ENCODE measurements around the gene SRSF10. TPM values are rescaled to one million over a fixed set of nuclear protein-coding genes. Genes with fewer than 3 reads are reported as not detected.

The SRSF10 gene
- total RNA-seq = 65.0 and 102 TPM in 2 replicates

GRCh38 chr1:23979881-23980727, at the start of gene SRSF10:
Gene SRSF10, minus strand, starts transcription at chr1:23980327. Its CDS starts 72 bp downstream, at chr1:23980255.

GRCh38 chr1:23959461-23960290, 20.5 kb downstream of the SRSF10 start, which contains the start of gene PNRC2:
Gene PNRC2, plus strand, starts transcription at chr1:23959828. Its CDS starts 1,630 bp downstream, at chr1:23961458.

Other genes starting within 250 kb of the SRSF10 start
- 22.7 and 28.0 TPM in 2 replicates for gene ELOA, start 236.9 kb downstream of the SRSF10 start, total RNA-seq
- gene PITHD1, start 201.9 kb downstream of the SRSF10 start, total RNA-seq = 47.4 and 50.0 TPM in 2 replicates
- gene LYPLA2, start 189.2 kb downstream of the SRSF10 start, total RNA-seq = 28.2 and 46.8 TPM in 2 replicates
- 16.9 and 28.1 TPM in 2 replicates for gene GALE, start 179.6 kb downstream of the SRSF10 start, total RNA-seq
- gene HMGCL, start 154.9 kb downstream of the SRSF10 start, total RNA-seq = 84.5 and 86.0 TPM in 2 replicates
- 2.2 and 7.4 TPM in 2 replicates for gene FUCA1, start 112.0 kb downstream of the SRSF10 start, total RNA-seq
- not detected in 2 replicates for gene CNR2, start 67.0 kb downstream of the SRSF10 start, total RNA-seq
- 76.9 and 128 TPM in 2 replicates for gene PNRC2, start 20.5 kb downstream of the SRSF10 start, total RNA-seq
- not detected in 2 replicates for gene MYOM3, start 131.8 kb upstream of the SRSF10 start, total RNA-seq
- gene IL22RA1, start 162.8 kb upstream of the SRSF10 start, total RNA-seq = 0.15 and 0.17 TPM in 2 replicates
- not detected in 2 replicates for gene IFNLR1, start 207.0 kb upstream of the SRSF10 start, total RNA-seq

Data from smooth muscle cell of trachea (primary cell).